IMR-90 (cell line): ENCODE data around the gene SUDS3. TPM values are rescaled to one million over a fixed set of nuclear protein-coding genes. Genes with fewer than 3 reads are reported as not detected.

Experiments used
- ATAC-seq: fragments of 200-7000 bp; cut with Tn5 transposase; 2 replicates; pipeline ENCODE4 v1.9.1; 2020; ENCODE audit warnings: low read depth, mild to moderate bottlenecking, moderate library complexity
- BruUV-seq: library from RNA; stranded (reverse); fragments of 400-500 nt; replicated peaks from 2 replicates; lab custom pipeline; 2021; lab: Mats Ljungman, UMichigan
- CTCF ChIA-PET: fragments of 300-600 bp; formaldehyde crosslinking; extraction: SDS; loops from one replicate; lab custom pipeline; 2021; ENCODE audit warnings: antibody characterized with exemption; lab: Yijun Ruan, JAX
- POLR2A ChIA-PET: fragments of 300-600 bp; sonication (Branson Sonifier 250); formaldehyde crosslinking; loops from one replicate; lab custom pipeline; 2022; ENCODE audit warnings: antibody characterized with exemption; ENCODE audit not compliant: unreplicated experiment; lab: Charles Lee
- DNase-seq: peaks from one replicate; pipeline ENCODE4 v3.0.0; 2013
- H2AFZ ChIP-seq: replicated peaks from 2 replicates; pipeline ENCODE3; 2013; ENCODE audit warnings: low read length, mild to moderate bottlenecking; ENCODE audit not compliant: poor library complexity
- H2AK5ac ChIP-seq: 2 replicates; pipeline ENCODE4 v1.6.1; 2013; ENCODE audit warnings: low read depth, low read length, inconsistent platforms
- H2AK9ac ChIP-seq: replicated peaks from 2 replicates; pipeline ENCODE3; 2013; ENCODE audit warnings: mild to moderate bottlenecking, low read depth, low read length, moderate library complexity; ENCODE audit not compliant: poor library complexity
- H2BK120ac ChIP-seq: 2 replicates; pipeline ENCODE4 v1.6.1; 2013; ENCODE audit warnings: low read depth, low read length, inconsistent platforms
- H2BK15ac ChIP-seq: 3 replicates; pipeline ENCODE4 v1.6.1; 2013; ENCODE audit warnings: low read depth, low read length, inconsistent platforms
- H2BK20ac ChIP-seq: 2 replicates; pipeline ENCODE4 v1.6.1; 2013; ENCODE audit warnings: low read depth, mild to moderate bottlenecking, inconsistent platforms, low read length, moderate library complexity
- H2BK5ac ChIP-seq: 2 replicates; pipeline ENCODE4 v1.6.1; 2013; ENCODE audit warnings: mild to moderate bottlenecking, low read depth, low read length, inconsistent platforms; ENCODE audit not compliant: poor library complexity, severe bottlenecking
- H3K14ac ChIP-seq: replicated peaks from 2 replicates; pipeline ENCODE4 v1.6.1; 2013; ENCODE audit warnings: low read depth, low read length, inconsistent platforms
- H3K18ac ChIP-seq: 2 replicates; pipeline ENCODE4 v1.6.1; 2013; ENCODE audit warnings: low read depth, low read length, control low read depth
- H3K23ac ChIP-seq: 2 replicates; pipeline ENCODE4 v1.6.1; 2013; ENCODE audit warnings: low read depth, low read length, inconsistent platforms
- H3K27ac ChIP-seq: 2 replicates; pipeline ENCODE4 v1.5.1; 2013; ENCODE audit warnings: mild to moderate bottlenecking, control low read depth, low read length; ENCODE audit not compliant: insufficient read depth
- H3K27me3 ChIP-seq: 2 replicates; pipeline ENCODE4 v1.6.1; 2013; ENCODE audit warnings: low read length; ENCODE audit not compliant: control insufficient read depth, insufficient read depth
- H3K36me3 ChIP-seq: 2 replicates; pipeline ENCODE4 v1.6.1; 2013; ENCODE audit warnings: low read length, mixed read lengths; ENCODE audit not compliant: control insufficient read depth, insufficient read depth
- H3K4ac ChIP-seq: 2 replicates; pipeline ENCODE4 v1.6.1; 2013; ENCODE audit warnings: low read depth, low read length, inconsistent platforms
- H3K4me1 ChIP-seq: 2 replicates; pipeline ENCODE4 v1.6.1; 2013; ENCODE audit warnings: low read length, mixed read lengths; ENCODE audit not compliant: control insufficient read depth, insufficient read depth
- H3K4me2 ChIP-seq: 2 replicates; pipeline ENCODE4 v1.6.1; 2013; ENCODE audit warnings: low read depth, mild to moderate bottlenecking, control low read depth, low read length, moderate library complexity
- H3K4me3 ChIP-seq: 2 replicates; pipeline ENCODE4 v1.5.1; 2013; ENCODE audit warnings: low read depth, mild to moderate bottlenecking, control low read depth, low read length, moderate library complexity; ENCODE audit not compliant: insufficient read depth
- H3K56ac ChIP-seq: 2 replicates; pipeline ENCODE4 v1.6.1; 2013; ENCODE audit warnings: low read length, inconsistent platforms; ENCODE audit not compliant: insufficient read depth; ENCODE audit errors: extremely low read depth
- H3K79me1 ChIP-seq, 2 experiments: 2 replicates each; pipeline ENCODE4 v1.6.1; 2013; ENCODE audit warnings: low read length in 2 of 2, inconsistent platforms in 1 of 2, low read depth in 1 of 2
- H3K9ac ChIP-seq: 2 replicates; pipeline ENCODE4 v1.6.1; 2013; ENCODE audit warnings: low read depth, low read length, control low read depth
- H3K9me1 ChIP-seq: 2 replicates; pipeline ENCODE4 v1.6.1; 2013; ENCODE audit warnings: low read length, inconsistent platforms; ENCODE audit not compliant: insufficient read depth
- H3K9me3 ChIP-seq: 2 replicates; pipeline ENCODE4 v1.6.1; 2013; ENCODE audit warnings: low read length; ENCODE audit not compliant: control insufficient read depth, insufficient read depth
- H4K20me1 ChIP-seq: 2 replicates; pipeline ENCODE4 v1.6.1; 2013; ENCODE audit warnings: low read length, inconsistent platforms; ENCODE audit not compliant: insufficient read depth
- H4K5ac ChIP-seq: 2 replicates; pipeline ENCODE4 v1.6.1; 2013; ENCODE audit warnings: mild to moderate bottlenecking, low read depth, low read length, control low read depth
- H4K8ac ChIP-seq, 2 experiments: 2 replicates each; pipeline ENCODE4 v1.6.1; 2013; ENCODE audit warnings: low read depth in 2 of 2, low read length in 2 of 2, control low read depth in 1 of 2, inconsistent platforms in 1 of 2
- H4K91ac ChIP-seq: 2 replicates; pipeline ENCODE4 v1.6.1; 2013; ENCODE audit warnings: low read depth, low read length, inconsistent platforms; ENCODE audit not compliant: insufficient read depth
- BHLHE40 ChIP-seq: fragments of 150-350 bp; IDR thresholded peaks from 2 replicates; pipeline ENCODE4 v1.6.1; 2016; ENCODE audit warnings: mild to moderate bottlenecking, low read depth, low read length
- CEBPB ChIP-seq: IDR thresholded peaks from 2 replicates; pipeline ENCODE4 v1.6.1; 2012; ENCODE audit warnings: low read depth, low read length, improper control_type of control experiment
- CHD1 ChIP-seq: IDR thresholded peaks from 2 replicates; pipeline ENCODE4 v1.6.1; 2012; ENCODE audit warnings: low read depth, low read length, improper control_type of control experiment
- FOS ChIP-seq: fragments of 150-350 bp; IDR thresholded peaks from 2 replicates; pipeline ENCODE4 v1.6.1; 2016; ENCODE audit warnings: low read depth, low read length
- MAFK ChIP-seq: IDR thresholded peaks from 2 replicates; pipeline ENCODE4 v1.6.1; 2012; ENCODE audit warnings: low read depth, low read length, improper control_type of control experiment
- MAZ ChIP-seq: IDR thresholded peaks from 2 replicates; pipeline ENCODE4 v1.6.1; 2012; ENCODE audit warnings: low read depth, mild to moderate bottlenecking, low read length, improper control_type of control experiment, moderate library complexity, borderline replicate concordance
- MXI1 ChIP-seq: IDR thresholded peaks from 2 replicates; pipeline ENCODE4 v1.6.1; 2012; ENCODE audit warnings: low read depth, mild to moderate bottlenecking, low read length, moderate library complexity, borderline replicate concordance
- NFE2L2 ChIP-seq: fragments of 150-350 bp; IDR thresholded peaks from 2 replicates; pipeline ENCODE4 v1.6.1; 2016; ENCODE audit warnings: low read depth, mild to moderate bottlenecking, low read length
- POLR2A ChIP-seq: IDR thresholded peaks from 2 replicates; pipeline ENCODE4 v1.6.1; 2012; ENCODE audit warnings: mild to moderate bottlenecking, low read depth, low read length
- RCOR1 ChIP-seq: IDR thresholded peaks from 2 replicates; pipeline ENCODE4 v1.6.1; 2012; ENCODE audit warnings: mild to moderate bottlenecking, low read length, improper control_type of control experiment; ENCODE audit not compliant: insufficient replicate concordance
- RFX5 ChIP-seq: IDR thresholded peaks from 2 replicates; pipeline ENCODE4 v1.8.0; 2012; ENCODE audit warnings: low read depth, mild to moderate bottlenecking, low read length, moderate library complexity
- SMC3 ChIP-seq: fragments of 150-350 bp; IDR thresholded peaks from 2 replicates; pipeline ENCODE4 v1.6.1; 2016; ENCODE audit warnings: low read depth, mild to moderate bottlenecking, antibody characterized with exemption, low read length, moderate library complexity
- WGBS, 2 experiments: methylation state at CpG; one replicate each; pipeline versions ENCODE4 v1.1.5 to v1.1.7; 2013; ENCODE audit warnings: missing lambda C conversion rate in 2 of 2; ENCODE audit not compliant: insufficient read length in 1 of 2; ENCODE audit errors: extremely low coverage in 2 of 2; 5-methylcytosine and 5-hydroxymethylcytosine counted together
- dilution Hi-C: fragments of 300-500 bp; cut with HindIII; formaldehyde crosslinking; loops from one replicate; pipeline ENCODE4 v1.14.3; 2018; ENCODE audit warnings: low sequenced_read_pairs; ENCODE audit not compliant: unreplicated experiment
- in situ Hi-C: fragments of 300-500 bp; cut with MboI; formaldehyde crosslinking; loops from 3 replicates; pipeline ENCODE4 v1.14.3; 2019; ENCODE audit warnings: low sequenced_read_pairs, inconsistent platforms, mixed read lengths
- intact Hi-C: fragments of 100-400 bp; cut with micrococcal nuclease; formaldehyde crosslinking; loops from 2 replicates; pipeline ENCODE4 v1.10.0; 2022
- polyA plus RNA-seq, 3 experiments: library from polyadenylated mRNA; depleted of rRNA; stranded (reverse); fragments of >200 nt; gene quantifications; 2 replicates each; pipeline ENCODE4 v1.2.3, GENCODE V29; 2012; ENCODE audit warnings: low replicate concordance in 1 of 3
- total RNA-seq: library from RNA; depleted of rRNA; stranded (reverse); fragments of >200 nt; gene quantifications from 2 replicates; pipeline ENCODE4 v1.2.3, GENCODE V29; 2012
- TF ChIP-seq, protein P1 (sequence below): fragments of 150-350 bp; IDR thresholded peaks from 2 replicates; pipeline ENCODE4 v1.6.1; 2016; ENCODE audit warnings: low read depth, mild to moderate bottlenecking, low read length, moderate library complexity, borderline replicate concordance
- TF ChIP-seq, protein P2 (sequence below): conservative IDR thresholded peaks from 2 replicates; pipeline ENCODE4 v1.5.1; 2012; ENCODE audit warnings: mild to moderate bottlenecking, low read depth, low read length, improper control_type of control experiment

Gene SUDS3
- total and polyA plus RNA-seq, 2 of the 4 experiments (the other 2 are of a cell fraction), result 13.4 to 13.8 TPM

GRCh38 chr12:118357257-118358007, 18.9 kb upstream of the SUDS3 start:
- ATAC-seq, result peak; percentile 6
- peak overlapping the region; percentile 77; the same call in 1 of the 2 replicates for H3K14ac ChIP-seq
- intact Hi-C loops (loop anchor here (1.0 to 2.0 kb wide), 3 partner anchors 10 to 51 kb away; no protein-coding TSS in a partner anchor), dilution Hi-C loops (no loop called here), in situ Hi-C loops (loop anchor here (25.0 kb wide), 1 partner anchor 1755 kb away; the partner anchor contains the start of gene RAB35)
- no peak overlapping the region for H4K91ac ChIP-seq
- no peak overlapping the region for H3K9ac ChIP-seq
- H3K9me1 ChIP-seq, result peaks cover 3% of the 10 kb centered on the region
- H2BK120ac ChIP-seq, result peak overlapping the region; percentile 52; the same call in 1 of the 2 replicates
- no peak overlapping the region for H3K23ac ChIP-seq
- peak overlapping the region; percentile 20; the same call in 1 of the 2 replicates for H2BK20ac ChIP-seq
- H2BK5ac ChIP-seq, result peak overlapping the region; percentile 82
- ChIA-PET POLR2A (no interaction called here), CTCF (interaction anchor here (1.0 to 1.3 kb wide), 2 partner anchors 19 to 58 kb away, joined by 3 to 5 read pairs; partner anchors contain the start of gene SUDS3)
- no peak overlapping the region for H2AK9ac ChIP-seq
- no TSS peak for BruUV-seq
- peak overlapping the region; percentile 52; the same call in 1 of the 2 replicates for H3K56ac ChIP-seq
- DNase-seq, result peak; percentile 65
- peak overlapping the region; percentile 76; the same call in 1 of the 2 replicates for H3K4ac ChIP-seq
- no peaks in the 10 kb centered on the region for H3K36me3 ChIP-seq
- H3K9me3 ChIP-seq, result no peaks in the 10 kb centered on the region
- H3K18ac ChIP-seq, result peak overlapping the region; percentile 72
- peak overlapping the region in 1 of 2 experiments; percentile 74; a peak in 2 of 4 replicates for H4K8ac ChIP-seq
- H3K4me1 ChIP-seq, result peaks cover 9% of the 10 kb centered on the region
- H3K27ac ChIP-seq, result peak overlapping the region; percentile 71
- no peak overlapping the region; the same call in 1 of the 2 replicates for H4K5ac ChIP-seq
- H2AFZ ChIP-seq, result no peak overlapping the region
- H3K4me3 ChIP-seq, result no peak overlapping the region
- WGBS, 2 experiments, result no CpG with 5 or more reads among the region's 7 CpGs
- H2BK15ac ChIP-seq, result 0 out of 3 replicates have a peak overlapping the region, but pooled peaks have one; percentile 50
- peak overlapping the region; percentile 62; the same call in 1 of the 2 replicates for H2AK5ac ChIP-seq
- peaks cover 4% of the 10 kb centered on the region; the same call in 1 of the 2 replicates for H4K20me1 ChIP-seq
- H3K79me1 ChIP-seq, result peaks cover 21 to 54% of the 10 kb centered on the region in 2 experiments
- no peaks in the 10 kb centered on the region for H3K27me3 ChIP-seq
- peak overlapping the region; percentile 71; the same call in 1 of the 2 replicates for H3K4me2 ChIP-seq
- TF ChIP-seq MAFK (no peak), MXI1 (0 out of 2 replicates have a peak, but pooled peaks have one; percentile 49), MAZ (no peak), BHLHE40 (peak; percentile 17; the same call in 1 of the 2 replicates), POLR2A (no peak), NFE2L2 (no peak), RFX5 (no peak), FOS (no peak), CHD1 (no peak), RCOR1 (no peak), CEBPB (no peak), SMC3 (no peak)
- TF ChIP-seq, protein P1, sequence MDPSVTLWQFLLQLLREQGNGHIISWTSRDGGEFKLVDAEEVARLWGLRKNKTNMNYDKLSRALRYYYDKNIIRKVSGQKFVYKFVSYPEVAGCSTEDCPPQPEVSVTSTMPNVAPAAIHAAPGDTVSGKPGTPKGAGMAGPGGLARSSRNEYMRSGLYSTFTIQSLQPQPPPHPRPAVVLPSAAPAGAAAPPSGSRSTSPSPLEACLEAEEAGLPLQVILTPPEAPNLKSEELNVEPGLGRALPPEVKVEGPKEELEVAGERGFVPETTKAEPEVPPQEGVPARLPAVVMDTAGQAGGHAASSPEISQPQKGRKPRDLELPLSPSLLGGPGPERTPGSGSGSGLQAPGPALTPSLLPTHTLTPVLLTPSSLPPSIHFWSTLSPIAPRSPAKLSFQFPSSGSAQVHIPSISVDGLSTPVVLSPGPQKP, result no peak
- TF ChIP-seq, protein P2, sequence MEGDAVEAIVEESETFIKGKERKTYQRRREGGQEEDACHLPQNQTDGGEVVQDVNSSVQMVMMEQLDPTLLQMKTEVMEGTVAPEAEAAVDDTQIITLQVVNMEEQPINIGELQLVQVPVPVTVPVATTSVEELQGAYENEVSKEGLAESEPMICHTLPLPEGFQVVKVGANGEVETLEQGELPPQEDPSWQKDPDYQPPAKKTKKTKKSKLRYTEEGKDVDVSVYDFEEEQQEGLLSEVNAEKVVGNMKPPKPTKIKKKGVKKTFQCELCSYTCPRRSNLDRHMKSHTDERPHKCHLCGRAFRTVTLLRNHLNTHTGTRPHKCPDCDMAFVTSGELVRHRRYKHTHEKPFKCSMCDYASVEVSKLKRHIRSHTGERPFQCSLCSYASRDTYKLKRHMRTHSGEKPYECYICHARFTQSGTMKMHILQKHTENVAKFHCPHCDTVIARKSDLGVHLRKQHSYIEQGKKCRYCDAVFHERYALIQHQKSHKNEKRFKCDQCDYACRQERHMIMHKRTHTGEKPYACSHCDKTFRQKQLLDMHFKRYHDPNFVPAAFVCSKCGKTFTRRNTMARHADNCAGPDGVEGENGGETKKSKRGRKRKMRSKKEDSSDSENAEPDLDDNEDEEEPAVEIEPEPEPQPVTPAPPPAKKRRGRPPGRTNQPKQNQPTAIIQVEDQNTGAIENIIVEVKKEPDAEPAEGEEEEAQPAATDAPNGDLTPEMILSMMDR, result no peak
